PC-3 (cell line): ENCODE measurements around the gene CAMK1D. TPM values are rescaled to one million over a fixed set of nuclear protein-coding genes. Genes with fewer than 3 reads are reported as not detected.

Experiments used
- ATAC-seq: fragments of 200-7000 bp; cut with Tn5 transposase; 2 replicates; pipeline ENCODE4 v1.9.1; 2020; ENCODE audit warnings: mild to moderate bottlenecking, moderate library complexity
- BruUV-seq: library from RNA; stranded (reverse); fragments of 400-500 nt; replicated peaks from 2 replicates; lab custom pipeline; 2021; lab: Mats Ljungman, UMichigan
- CTCF ChIA-PET: fragments of 300-600 bp; sonication (Branson Sonifier 250); formaldehyde crosslinking; loops from one replicate; lab custom pipeline; 2022; ENCODE audit warnings: antibody characterized with exemption; lab: Charles Lee
- POLR2A ChIA-PET: fragments of 300-600 bp; sonication (Branson Sonifier 250); formaldehyde crosslinking; loops from one replicate; lab custom pipeline; 2022; ENCODE audit warnings: antibody characterized with exemption; ENCODE audit not compliant: unreplicated experiment; lab: Charles Lee
- DNase-seq: peaks from one replicate; pipeline ENCODE4 v3.0.0-alpha.2; 2015
- H2AFZ ChIP-seq: fragments of 300-600 bp; sonication (generic); 2 replicates; pipeline ENCODE4 v1.6.0; 2016; ENCODE audit warnings: antibody characterized with exemption, low read length
- H3F3A ChIP-seq: fragments of 300-600 bp; sonication (generic); one replicate; pipeline ENCODE4 v1.6.0; 2017; ENCODE audit warnings: antibody characterized with exemption, low read length, control low read depth, mild to moderate bottlenecking; ENCODE audit not compliant: unreplicated experiment
- H3K27ac ChIP-seq: fragments of 300-600 bp; sonication (generic); 2 replicates; pipeline ENCODE4 v1.5.1; 2016; ENCODE audit warnings: mild to moderate bottlenecking, low read length
- H3K27me3 ChIP-seq: fragments of 300-600 bp; sonication (generic); 2 replicates; pipeline ENCODE4 v1.6.1; 2016; ENCODE audit warnings: low read length, mixed read lengths
- H3K36me3 ChIP-seq: fragments of 300-600 bp; sonication (generic); 2 replicates; pipeline ENCODE4 v1.6.1; 2016; ENCODE audit warnings: low read depth, mixed run types, low read length, mixed read lengths
- H3K4me1 ChIP-seq: fragments of 300-600 bp; sonication (generic); 2 replicates; pipeline ENCODE4 v1.5.1; 2016; ENCODE audit warnings: low read length; ENCODE audit not compliant: insufficient read depth
- H3K4me2 ChIP-seq: fragments of 300-600 bp; sonication (generic); 2 replicates; pipeline ENCODE4 v1.6.0; 2016; ENCODE audit warnings: low read length
- H3K4me3 ChIP-seq: fragments of 300-600 bp; sonication (generic); 2 replicates; pipeline ENCODE4 v1.5.1; 2016; ENCODE audit warnings: mild to moderate bottlenecking, low read length, mixed read lengths
- H3K79me2 ChIP-seq: fragments of 300-600 bp; sonication (generic); 2 replicates; pipeline ENCODE4 v1.6.1; 2017; ENCODE audit warnings: low read length, mixed read lengths
- H3K9ac ChIP-seq: fragments of 300-600 bp; sonication (generic); 2 replicates; pipeline ENCODE4 v1.6.0; 2016; ENCODE audit warnings: mild to moderate bottlenecking, low read length
- H3K9me2 ChIP-seq: fragments of 300-600 bp; sonication (generic); replicated peaks from 2 replicates; pipeline ENCODE4 v1.6.1; 2016; ENCODE audit warnings: mixed run types, low read length, mixed read lengths
- H3K9me3 ChIP-seq: fragments of 300-600 bp; sonication (generic); 2 replicates; pipeline ENCODE4 v1.6.1; 2016; ENCODE audit warnings: low read length, mixed read lengths
- H4K20me1 ChIP-seq: fragments of 300-600 bp; sonication (generic); 2 replicates; pipeline ENCODE4 v1.6.1; 2016; ENCODE audit warnings: low read length, mixed read lengths
- EZH2 ChIP-seq: fragments of 300-600 bp; sonication (generic); IDR thresholded peaks from one replicate; pipeline ENCODE4 v1.6.1; 2017; ENCODE audit warnings: antibody characterized with exemption, mild to moderate bottlenecking, low read length; ENCODE audit not compliant: unreplicated experiment
- EZH2phosphoT487 ChIP-seq: fragments of 300-600 bp; sonication (generic); IDR thresholded peaks from 2 replicates; pipeline ENCODE4 v1.6.1; 2018; ENCODE audit warnings: mild to moderate bottlenecking, antibody characterized with exemption, low read length, borderline replicate concordance
- intact Hi-C: fragments of 100-400 bp; cut with micrococcal nuclease; formaldehyde crosslinking; loops from 2 replicates; pipeline ENCODE4 v1.9.0; 2023
- total RNA-seq: library from RNA; depleted of rRNA; stranded (reverse); fragments of >200 nt; gene quantifications from 2 replicates; pipeline ENCODE4 v1.2.3, GENCODE V29; 2014
- TF ChIP-seq, protein P1 (sequence below): fragments of 300-600 bp; sonication (generic); conservative IDR thresholded peaks from 2 replicates; pipeline ENCODE4 v1.5.1; 2017; ENCODE audit warnings: antibody characterized with exemption, low read depth, mild to moderate bottlenecking, low read length

CAMK1D gene
- total RNA-seq, 1 experiment from 2014 or later = 1.3 TPM

DNA sequence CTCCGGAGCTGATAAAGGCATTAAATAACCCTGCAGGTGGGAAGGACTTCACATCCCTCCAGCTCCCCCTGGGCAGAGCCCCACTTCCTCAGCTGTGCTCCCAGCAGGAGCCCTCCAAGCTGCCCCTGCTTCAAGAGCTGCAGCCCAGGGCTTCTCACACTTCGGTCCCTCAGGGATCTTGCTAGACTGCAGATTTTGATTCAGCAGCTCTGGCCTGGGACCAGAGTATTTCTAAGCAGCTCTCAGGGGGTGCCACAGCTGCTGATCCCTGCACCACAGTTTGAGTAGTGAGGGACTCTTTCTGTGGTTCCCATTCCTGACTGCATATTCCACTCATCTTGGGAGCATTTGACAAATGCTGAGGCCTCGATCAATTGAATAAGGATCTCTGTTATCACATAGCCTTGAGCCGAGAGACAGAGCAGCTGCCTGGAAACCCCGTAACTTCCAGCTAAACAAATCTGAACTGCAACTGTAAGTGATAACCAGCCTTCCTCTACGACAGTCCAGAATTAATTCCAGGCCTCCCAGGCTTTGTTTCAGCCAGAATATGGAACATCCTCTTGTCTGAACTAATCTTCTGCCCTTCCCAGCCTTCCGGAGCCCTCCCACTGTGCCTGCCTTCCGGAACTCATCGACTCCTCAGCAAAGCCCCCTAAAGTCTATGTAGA lies 490.7 kb downstream of the CAMK1D start:
- H3K4me2 ChIP-seq = no peak overlapping the region
- H3K27me3 ChIP-seq = no peaks in the 10 kb centered on the region
- ATAC-seq (no peak), DNase-seq (no peak)
- H3F3A ChIP-seq = no peaks in the 10 kb centered on the region
- H3K9ac ChIP-seq = no peak overlapping the region
- no peak overlapping the region for H3K4me3 ChIP-seq
- no TSS peak for BruUV-seq
- no peak overlapping the region for H2AFZ ChIP-seq
- H3K27ac ChIP-seq = no peak overlapping the region
- H3K36me3 ChIP-seq = no peaks in the 10 kb centered on the region
- TF ChIP-seq, protein P1, sequence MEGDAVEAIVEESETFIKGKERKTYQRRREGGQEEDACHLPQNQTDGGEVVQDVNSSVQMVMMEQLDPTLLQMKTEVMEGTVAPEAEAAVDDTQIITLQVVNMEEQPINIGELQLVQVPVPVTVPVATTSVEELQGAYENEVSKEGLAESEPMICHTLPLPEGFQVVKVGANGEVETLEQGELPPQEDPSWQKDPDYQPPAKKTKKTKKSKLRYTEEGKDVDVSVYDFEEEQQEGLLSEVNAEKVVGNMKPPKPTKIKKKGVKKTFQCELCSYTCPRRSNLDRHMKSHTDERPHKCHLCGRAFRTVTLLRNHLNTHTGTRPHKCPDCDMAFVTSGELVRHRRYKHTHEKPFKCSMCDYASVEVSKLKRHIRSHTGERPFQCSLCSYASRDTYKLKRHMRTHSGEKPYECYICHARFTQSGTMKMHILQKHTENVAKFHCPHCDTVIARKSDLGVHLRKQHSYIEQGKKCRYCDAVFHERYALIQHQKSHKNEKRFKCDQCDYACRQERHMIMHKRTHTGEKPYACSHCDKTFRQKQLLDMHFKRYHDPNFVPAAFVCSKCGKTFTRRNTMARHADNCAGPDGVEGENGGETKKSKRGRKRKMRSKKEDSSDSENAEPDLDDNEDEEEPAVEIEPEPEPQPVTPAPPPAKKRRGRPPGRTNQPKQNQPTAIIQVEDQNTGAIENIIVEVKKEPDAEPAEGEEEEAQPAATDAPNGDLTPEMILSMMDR = no peak
- TF ChIP-seq EZH2phosphoT487 = no peak
- no peak for TF ChIP-seq EZH2
- peaks cover 5% of the 10 kb centered on the region; the same call in 1 of the 2 replicates for H3K4me1 ChIP-seq
- no peaks in the 10 kb centered on the region for H3K79me2 ChIP-seq
- no peaks in the 10 kb centered on the region for H3K9me2 ChIP-seq
- H4K20me1 ChIP-seq = no peaks in the 10 kb centered on the region
- intact Hi-C loops = no loop called here
- no peaks in the 10 kb centered on the region for H3K9me3 ChIP-seq
- ChIA-PET CTCF (no interaction called here), POLR2A (no interaction called here)

DNA sequence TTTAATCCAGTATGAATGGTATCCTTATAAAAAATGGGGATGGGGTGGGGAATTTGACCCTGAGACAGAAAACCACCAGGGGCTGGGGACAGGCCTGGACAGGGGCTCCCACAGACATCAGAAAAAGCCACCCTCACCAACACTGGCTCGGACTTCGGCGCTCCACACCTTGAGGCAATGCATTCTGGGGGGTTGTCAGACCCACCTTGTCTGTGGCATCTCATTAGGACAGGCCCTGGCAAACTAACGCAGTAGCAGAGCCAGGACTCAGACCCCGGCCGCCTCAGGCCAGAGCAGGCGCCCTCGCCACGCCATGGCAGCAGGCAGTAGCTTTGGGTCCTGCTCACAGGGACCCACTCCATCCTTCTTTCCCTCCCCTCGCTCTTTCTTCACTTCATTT lies 492.1 kb downstream of the CAMK1D start:
- H3K9ac ChIP-seq = no peak overlapping the region
- no TSS peak for BruUV-seq
- no peaks in the 10 kb centered on the region for H3K9me3 ChIP-seq
- H2AFZ ChIP-seq = no peak overlapping the region
- no peaks in the 10 kb centered on the region for H3K9me2 ChIP-seq
- DNase-seq (no peak), ATAC-seq (no peak)
- POLR2A ChIA-PET = no interaction called here
- CTCF ChIA-PET = no interaction called here
- no peak overlapping the region for H3K27ac ChIP-seq
- peaks cover 12% of the 10 kb centered on the region for H3K4me1 ChIP-seq
- H3K4me3 ChIP-seq = no peak overlapping the region
- H4K20me1 ChIP-seq = no peaks in the 10 kb centered on the region
- no peaks in the 10 kb centered on the region for H3K79me2 ChIP-seq
- no peak for TF ChIP-seq EZH2phosphoT487
- TF ChIP-seq, protein P1 = no peak
- TF ChIP-seq EZH2 = no peak
- no peaks in the 10 kb centered on the region for H3K27me3 ChIP-seq
- intact Hi-C loops = no loop called here
- no peak overlapping the region for H3K4me2 ChIP-seq
- no peaks in the 10 kb centered on the region for H3F3A ChIP-seq
- no peaks in the 10 kb centered on the region for H3K36me3 ChIP-seq

DNA sequence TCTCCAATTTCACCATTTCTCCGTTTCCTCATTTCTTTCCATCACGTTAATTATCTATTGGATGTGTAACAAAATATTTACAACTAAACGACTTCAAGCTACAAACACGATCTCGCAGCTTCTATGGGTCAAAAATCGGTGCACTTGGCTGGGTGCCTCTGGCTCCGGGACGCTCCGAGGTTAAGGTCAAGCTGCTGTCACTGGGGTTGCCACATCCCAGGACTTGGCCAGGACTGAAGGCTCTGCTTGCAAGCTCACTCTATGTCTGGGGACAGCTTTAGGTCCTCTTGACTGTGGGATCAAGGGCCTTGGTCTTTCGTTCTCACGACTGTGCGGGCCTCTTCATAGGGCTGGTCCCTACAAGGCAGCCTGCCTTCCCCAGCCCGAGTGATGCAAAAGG lies 492.5 kb downstream of the CAMK1D start:
- Histone ChIP-seq H3K4me3 (no peak overlapping the region), H2AFZ (no peak overlapping the region), H3K4me1 (peaks cover 12% of the 10 kb centered on the region), H3K4me2 (no peak overlapping the region), H3F3A (no peaks in the 10 kb centered on the region), H3K27ac (no peak overlapping the region), H3K9me3 (no peaks in the 10 kb centered on the region), H4K20me1 (no peaks in the 10 kb centered on the region), H3K9ac (no peak overlapping the region), H3K36me3 (no peaks in the 10 kb centered on the region), H3K9me2 (no peaks in the 10 kb centered on the region), H3K79me2 (no peaks in the 10 kb centered on the region), H3K27me3 (no peaks in the 10 kb centered on the region)
- no peak for DNase-seq
- TF ChIP-seq EZH2phosphoT487 = no peak
- TF ChIP-seq EZH2 = no peak
- TF ChIP-seq, protein P1 = no peak
- BruUV-seq = no TSS peak
- POLR2A ChIA-PET = no interaction called here
- CTCF ChIA-PET = no interaction called here
- no peak for ATAC-seq
- intact Hi-C loops = no loop called here
